ENCODE data around the gene ONECUT3. TPM values are rescaled to one million over a fixed set of nuclear protein-coding genes. Genes with fewer than 3 reads are reported as not detected.

Gene ONECUT3
- total RNA-seq, 1 donor, result not detected

GRCh38 chr19:1717200-1717969 lies 35.9 kb upstream of the ONECUT3 start:
- no peak for TF ChIP-seq CTCF (IDR thresholded peaks at IDR 0.05; ENCODE audit: insufficient read depth, low read length)
- DNase-seq (ENCODE audit: low read depth), result no peak
- H3K4me3 ChIP-seq (ENCODE audit: low read depth, low read length), result no peak overlapping the region

GRCh38 chr19:1717970-1718264 lies 35.4 kb upstream of the ONECUT3 start:
- DNase-seq (ENCODE audit: low read depth), result no peak
- no peak overlapping the region for H3K4me3 ChIP-seq (ENCODE audit: low read depth, low read length)
- no peak for TF ChIP-seq CTCF (IDR thresholded peaks at IDR 0.05; ENCODE audit: insufficient read depth, low read length)

GRCh38 chr19:1718420-1719291 lies 34.6 kb upstream of the ONECUT3 start:
- no peak overlapping the region for H3K4me3 ChIP-seq (ENCODE audit: low read depth, low read length)
- no peak for TF ChIP-seq CTCF (IDR thresholded peaks at IDR 0.05; ENCODE audit: insufficient read depth, low read length)
- DNase-seq (ENCODE audit: low read depth), result no peak

GRCh38 chr19:1719519-1719918 lies 33.8 kb upstream of the ONECUT3 start:
- H3K4me3 ChIP-seq (ENCODE audit: low read depth, low read length), result no peak overlapping the region
- TF ChIP-seq CTCF (IDR thresholded peaks at IDR 0.05; ENCODE audit: insufficient read depth, low read length), result no peak
- DNase-seq (ENCODE audit: low read depth), result no peak

GRCh38 chr19:1720237-1720636 lies 33.1 kb upstream of the ONECUT3 start:
- TF ChIP-seq CTCF (IDR thresholded peaks at IDR 0.05; ENCODE audit: insufficient read depth, low read length), result no peak
- no peak overlapping the region for H3K4me3 ChIP-seq (ENCODE audit: low read depth, low read length)

GRCh38 chr19:1725100-1726064 lies 27.9 kb upstream of the ONECUT3 start:
- peak; percentile 5 for TF ChIP-seq CTCF (IDR thresholded peaks at IDR 0.05; ENCODE audit: insufficient read depth, low read length)
- DNase-seq (ENCODE audit: low read depth), result peak; percentile 34
- peak overlapping the region; percentile 68 for H3K4me3 ChIP-seq (ENCODE audit: low read depth, low read length)

More at GRCh38 chr19:1720237-1720636, 33.1 kb upstream of the ONECUT3 start:
- no peak for DNase-seq (ENCODE audit: low read depth)
